NB4 (cell line): ENCODE measurements around the gene ATRNL1.

Experiments used
- CTCF ChIP-seq: IDR thresholded peaks from one replicate; pipeline ENCODE4 v1.5.1; 2012; ENCODE audit warnings: low read depth, low read length
- MYC ChIP-seq: IDR thresholded peaks from 2 replicates; pipeline ENCODE4 v1.6.1; 2011; ENCODE audit warnings: low read depth, low read length
- POLR2A ChIP-seq: IDR thresholded peaks from 2 replicates; pipeline ENCODE4 v1.6.1; 2011; ENCODE audit warnings: mild to moderate bottlenecking; ENCODE audit not compliant: insufficient read length; ENCODE audit errors: extremely low read depth

GRCh38 chr10:115777646-115778045 is 684.5 kb downstream of the ATRNL1 start:
- no peak for TF ChIP-seq CTCF
- no peak for TF ChIP-seq POLR2A
- no peak for TF ChIP-seq MYC
